ENCODE results near the gene KIF4A.
"Not testable (repeated sequence)": the region's sequence is repeated elsewhere in the genome, so short reads cannot be mapped to it uniquely, and the experiment has no call there.

The KIF4A gene

GRCh38 chrX:70289793-70290770 is at the start of gene KIF4A, which contains the start of gene PDZD11:
Gene KIF4A (plus strand): TSS chrX:70290104. CDS start chrX:70290459, 355 bp downstream.
Gene PDZD11 (minus strand): TSS chrX:70289927. CDS start chrX:70289341, 586 bp downstream.
- in situ Hi-C loops (cut with MboI; ENCODE audit: low sequenced_read_pairs) = no loop called here

DNA sequence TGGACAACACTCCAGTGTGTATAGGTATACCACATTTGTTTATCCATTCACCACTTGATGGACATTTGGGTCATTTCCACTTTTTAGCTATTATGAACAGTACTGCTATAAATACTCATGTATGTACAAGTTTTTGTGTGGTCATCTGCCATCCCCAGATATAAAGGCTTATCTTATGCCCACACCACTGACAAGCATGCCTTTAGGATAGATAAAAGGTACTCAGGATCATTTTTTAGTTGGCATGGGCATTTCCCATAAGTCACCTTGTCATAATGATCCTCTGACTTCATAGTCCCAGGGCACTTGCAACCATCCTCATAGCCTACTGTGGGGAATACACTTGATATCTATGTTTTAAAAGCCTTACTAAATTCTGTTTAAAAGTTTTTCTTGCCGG is 49.2 kb upstream of the KIF4A start:
- in situ Hi-C loops (cut with MboI; ENCODE audit: low sequenced_read_pairs) = no loop called here

GRCh38 chrX:70241501-70241900 is 48.4 kb upstream of the KIF4A start:
- in situ Hi-C loops (cut with MboI; ENCODE audit: low sequenced_read_pairs) = no loop called here

DNA sequence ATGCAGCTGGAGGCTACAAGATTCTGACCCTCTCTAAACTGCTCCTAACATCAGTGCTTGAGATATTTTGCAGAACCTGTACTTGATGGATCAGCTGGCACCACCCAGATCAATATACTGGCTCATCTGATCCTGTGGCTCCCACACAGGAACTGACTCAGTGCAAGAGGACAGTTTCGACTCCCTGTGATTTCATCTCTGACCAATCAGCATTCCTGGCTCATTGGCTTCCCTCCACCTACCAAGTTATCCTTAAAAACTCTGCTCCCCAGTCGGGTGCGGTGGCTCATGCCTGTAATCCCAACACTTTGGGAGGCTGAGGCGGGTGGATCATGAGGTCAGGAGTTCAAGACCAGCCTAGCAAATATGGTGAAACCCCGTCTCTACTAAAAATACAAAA is 46.3 kb upstream of the KIF4A start:
- in situ Hi-C loops (cut with MboI; ENCODE audit: low sequenced_read_pairs) = not testable (repeated sequence)

- in situ Hi-C loops (cut with MboI; ENCODE audit: low sequenced_read_pairs) = no loop called here
Measured at GRCh38 chrX:70244881-70245280, 45.0 kb upstream of the KIF4A start.

DNA sequence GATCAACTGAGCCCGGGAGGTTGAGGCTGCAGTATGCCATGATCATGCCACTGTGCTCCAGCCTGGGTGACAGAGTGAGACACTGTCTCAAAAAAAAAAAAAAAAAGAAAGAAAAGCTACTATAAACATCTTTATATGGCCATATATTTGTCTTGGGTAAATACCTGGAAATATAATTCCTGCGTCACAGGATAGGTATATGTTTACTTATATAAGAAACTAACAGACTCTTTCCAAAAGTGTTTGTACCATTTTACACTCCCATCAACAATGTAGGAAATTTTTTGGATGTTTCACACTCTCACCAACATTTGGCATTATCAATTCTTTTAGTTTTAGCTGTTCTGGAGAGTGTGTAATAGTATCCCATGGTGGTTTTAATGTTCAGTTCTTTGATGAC is 42.7 kb upstream of the KIF4A start:
- in situ Hi-C loops (cut with MboI; ENCODE audit: low sequenced_read_pairs) = no loop called here

DNA sequence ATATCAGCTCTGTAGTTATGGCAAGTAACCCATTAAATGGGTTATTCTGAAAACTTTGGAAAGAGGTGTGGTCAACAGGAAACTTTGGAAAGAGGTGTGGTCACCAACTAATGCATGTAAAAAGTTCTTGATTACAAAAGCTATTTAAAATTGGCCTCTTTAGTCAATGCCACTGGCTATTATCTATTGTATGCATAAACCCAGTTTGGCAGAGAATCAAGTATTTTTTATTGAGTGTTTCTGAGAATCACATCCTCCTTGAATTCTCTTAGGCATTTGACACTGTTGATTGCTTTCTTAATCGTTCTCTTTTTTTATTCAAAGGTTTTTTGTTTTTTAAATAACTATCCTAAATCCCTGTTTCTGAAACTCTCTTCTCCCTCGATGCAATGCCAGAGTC is 37.4 kb upstream of the KIF4A start:
- in situ Hi-C loops (cut with MboI; ENCODE audit: low sequenced_read_pairs) = no loop called here

DNA sequence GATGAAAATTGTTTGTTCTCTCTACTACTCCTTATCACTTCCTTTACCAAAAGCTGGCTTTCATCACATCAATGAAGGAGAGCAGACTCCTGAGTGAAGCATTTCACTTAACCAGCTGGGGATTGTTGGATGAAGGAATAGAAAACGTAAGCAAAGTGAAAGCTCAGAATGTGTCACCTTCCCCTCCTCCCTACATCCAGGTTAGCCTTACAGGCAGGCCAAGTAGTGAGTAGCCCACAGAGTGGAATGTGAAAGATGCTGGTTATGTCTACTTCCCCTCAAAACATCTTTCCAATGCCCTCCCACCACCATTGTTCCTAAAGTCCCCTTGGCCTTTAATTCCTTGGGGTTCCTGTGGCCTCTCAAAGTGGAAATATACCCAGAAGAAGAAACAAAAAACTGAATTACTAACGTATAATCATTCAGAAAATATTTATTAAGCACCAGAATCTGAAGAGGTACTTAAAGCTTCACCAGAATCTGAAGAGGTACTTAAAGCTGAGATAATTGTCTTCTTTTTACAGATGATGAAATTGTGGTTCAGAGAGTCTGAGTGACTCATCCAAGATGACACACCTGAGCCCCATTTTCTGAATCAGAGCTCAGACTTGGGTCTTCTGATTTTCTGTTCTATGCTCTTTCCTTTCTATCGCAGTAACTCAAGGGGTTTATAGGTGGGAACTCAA is 36.4 kb upstream of the KIF4A start:
- in situ Hi-C loops (cut with MboI; ENCODE audit: low sequenced_read_pairs) = no loop called here

DNA sequence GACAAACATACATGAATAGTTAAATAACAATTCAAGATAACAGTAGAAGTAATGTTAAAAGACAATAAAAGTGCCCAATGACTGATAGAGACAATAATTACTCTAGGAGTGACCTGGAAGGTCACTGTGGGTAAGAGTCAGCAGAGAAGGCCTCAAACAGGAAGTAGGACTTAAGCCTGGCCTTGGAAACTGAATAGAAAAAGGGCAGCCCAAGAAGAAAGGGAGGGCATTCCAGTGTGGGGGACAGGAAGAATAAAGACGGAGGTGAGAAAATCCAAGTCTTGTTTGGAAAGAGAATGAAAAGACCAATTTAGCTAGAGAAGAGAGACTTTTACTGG is 35.9 kb upstream of the KIF4A start:
- in situ Hi-C loops (cut with MboI; ENCODE audit: low sequenced_read_pairs) = no loop called here

DNA sequence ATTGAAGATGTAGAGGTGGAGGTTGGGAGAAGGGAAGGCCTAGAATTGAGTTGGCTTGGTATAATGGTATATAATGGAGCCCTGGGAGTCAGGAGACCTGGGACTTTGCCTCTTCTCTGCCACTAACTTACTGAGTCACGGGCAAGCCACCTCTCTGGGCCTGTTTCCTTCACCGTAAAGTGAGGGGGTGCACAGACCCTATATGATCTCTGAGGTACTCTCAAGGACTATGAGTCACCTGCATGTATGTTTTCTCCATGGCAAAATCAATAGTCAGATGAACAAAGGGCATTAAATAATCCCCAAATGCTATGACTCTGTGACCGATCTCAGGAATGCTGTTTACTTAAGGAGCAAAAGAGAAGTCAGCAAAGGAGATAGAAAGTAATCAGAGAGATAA is 35.0 kb upstream of the KIF4A start:
- in situ Hi-C loops (cut with MboI; ENCODE audit: low sequenced_read_pairs) = no loop called here

- in situ Hi-C loops (cut with MboI; ENCODE audit: low sequenced_read_pairs) = no loop called here
Measured at GRCh38 chrX:70255452-70255851, 34.5 kb upstream of the KIF4A start.

GRCh38 chrX:70257423-70258288 is 32.2 kb upstream of the KIF4A start:
- in situ Hi-C loops (cut with MboI; ENCODE audit: low sequenced_read_pairs) = no loop called here

DNA sequence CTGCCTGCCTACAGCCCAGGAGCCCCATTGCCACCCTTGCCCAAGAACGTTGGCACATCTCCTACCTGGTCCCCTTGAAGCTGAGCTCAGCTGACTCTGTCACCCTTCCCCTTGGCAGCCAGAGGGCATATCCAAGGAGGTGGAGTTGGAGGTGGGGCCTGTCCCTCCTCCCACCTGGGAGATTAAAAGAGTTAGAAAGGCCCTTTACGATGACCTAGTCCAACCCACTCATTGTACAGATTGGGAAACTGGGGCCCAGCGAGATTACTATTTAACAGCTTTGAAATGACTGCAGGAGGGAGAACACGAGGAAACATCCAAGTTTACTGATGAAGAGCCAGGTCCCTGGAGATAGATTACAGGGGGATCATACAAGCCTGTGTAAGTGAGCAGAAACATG is 29.8 kb upstream of the KIF4A start, which contains the start of gene P2RY4:
TSS of gene P2RY4 (minus strand) at position 101 of the 400 bp plus-strand sequence. CDS start 580 bp downstream, outside the sequence.
- in situ Hi-C loops (cut with MboI; ENCODE audit: low sequenced_read_pairs) = no loop called here

- in situ Hi-C loops (cut with MboI; ENCODE audit: low sequenced_read_pairs) = no loop called here
Measured at GRCh38 chrX:70262952-70263567, 26.8 kb upstream of the KIF4A start.

GRCh38 chrX:70264784-70265183 is 25.1 kb upstream of the KIF4A start:
- in situ Hi-C loops (cut with MboI; ENCODE audit: low sequenced_read_pairs) = no loop called here

DNA sequence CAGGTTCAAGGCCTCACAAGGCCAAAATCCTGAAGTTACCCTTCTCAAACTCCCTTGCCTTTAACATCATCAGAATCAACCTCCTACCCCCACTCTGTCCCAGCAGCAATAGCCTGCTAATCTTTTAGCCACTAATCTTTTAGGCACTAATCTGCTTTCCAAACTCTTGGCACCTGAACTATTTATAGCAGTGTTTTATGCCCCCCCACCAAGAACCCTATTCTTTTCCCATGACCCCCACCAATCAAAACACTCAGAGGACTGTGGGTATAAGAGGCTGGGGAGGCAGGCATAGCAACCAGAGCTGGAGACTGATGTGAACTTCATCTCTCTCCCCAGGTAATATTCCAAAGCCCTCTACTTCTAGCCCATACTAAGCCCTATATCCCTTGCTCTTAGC is 21.9 kb upstream of the KIF4A start, which contains the start of gene ARR3:
TSS of gene ARR3 (plus strand) at position 301 of the 400 bp plus-strand sequence. CDS start 1,052 bp downstream, outside the sequence.
- in situ Hi-C loops (cut with MboI; ENCODE audit: low sequenced_read_pairs) = no loop called here

DNA sequence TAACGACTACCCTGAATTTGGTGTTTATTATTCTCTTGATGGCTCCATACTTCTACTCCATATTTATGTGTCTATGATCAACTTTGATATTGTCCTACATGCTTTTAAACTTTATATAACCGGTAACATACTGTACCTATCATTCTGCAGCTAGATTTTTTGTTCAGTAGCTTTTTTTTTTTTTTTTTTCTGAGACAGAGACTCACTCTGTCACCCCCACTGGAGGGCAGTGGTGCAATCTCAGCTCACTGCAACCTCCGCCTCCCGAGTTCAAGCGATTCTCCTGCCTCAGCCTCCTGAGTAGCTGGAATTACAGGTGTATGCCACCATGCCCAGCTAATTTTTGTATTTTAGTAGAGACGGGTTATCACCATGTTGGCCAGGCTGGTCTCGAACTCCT is 15.9 kb upstream of the KIF4A start:
- in situ Hi-C loops (cut with MboI; ENCODE audit: low sequenced_read_pairs) = not testable (repeated sequence)

DNA sequence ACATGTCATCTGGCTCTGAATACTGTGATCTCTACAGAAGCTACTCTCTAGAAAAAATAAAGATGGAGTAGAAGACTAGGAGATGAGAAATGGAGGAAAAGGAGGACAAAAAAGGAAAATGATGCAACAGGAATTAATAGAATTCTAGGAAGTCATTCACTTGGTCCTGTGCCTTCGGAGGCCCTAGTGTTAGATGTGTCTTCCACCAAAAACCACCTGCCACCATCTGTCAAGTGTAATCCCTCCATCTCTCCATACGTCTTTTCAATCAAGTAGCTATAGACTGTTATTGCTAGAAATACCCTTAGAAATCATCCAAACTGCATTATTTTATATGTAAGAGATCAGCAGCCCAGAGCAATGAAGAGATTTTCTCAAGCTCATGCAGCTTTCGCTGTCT is 10.8 kb upstream of the KIF4A start:
- in situ Hi-C loops (cut with MboI; ENCODE audit: low sequenced_read_pairs) = no loop called here

DNA sequence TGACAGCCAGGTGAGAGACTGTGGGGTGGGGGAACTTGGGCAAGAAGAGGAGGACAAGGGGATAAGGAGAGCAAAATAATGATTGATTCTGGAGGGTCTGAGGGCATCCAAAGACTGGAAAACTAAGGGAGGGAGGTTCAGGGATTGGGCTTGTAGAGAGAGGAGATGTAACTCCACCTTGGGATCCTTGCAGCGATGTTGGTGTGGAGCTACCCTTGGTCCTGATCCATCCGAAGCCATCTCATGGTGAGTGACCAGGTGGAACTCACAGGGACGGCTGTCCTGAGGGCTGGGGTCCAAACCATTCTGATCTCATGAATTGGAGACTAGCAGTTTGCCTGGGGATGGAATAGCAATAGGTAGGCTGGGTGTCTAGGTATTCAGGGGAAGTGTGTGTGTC is 9.3 kb upstream of the KIF4A start:
- in situ Hi-C loops (cut with MboI; ENCODE audit: low sequenced_read_pairs) = no loop called here

DNA sequence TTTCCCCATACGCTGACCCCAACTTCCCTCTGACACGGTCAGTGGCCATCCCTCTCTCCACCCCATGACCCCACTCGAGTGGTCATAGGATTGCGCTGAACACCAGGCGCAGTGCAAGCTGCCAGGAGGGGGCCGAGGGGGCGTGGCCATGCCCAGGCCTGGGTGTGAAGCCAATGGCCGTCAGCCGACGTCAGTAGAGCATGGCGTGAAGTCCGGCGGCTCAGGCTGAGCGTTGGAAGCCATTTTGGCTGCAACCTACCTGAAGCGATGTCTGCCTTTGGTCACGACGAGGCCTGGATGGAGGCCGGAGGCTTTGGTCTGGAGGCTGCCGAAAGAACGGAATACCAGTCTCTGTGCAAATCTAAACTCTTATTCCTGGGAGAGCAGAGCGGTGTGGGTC is 8.0 kb upstream of the KIF4A start, which contains the start of gene RAB41:
TSS of gene RAB41 (plus strand) at position 222 of the 400 bp plus-strand sequence. CDS start at position 268, 46 bp downstream.
- in situ Hi-C loops (cut with MboI; ENCODE audit: low sequenced_read_pairs) = no loop called here
